ENCODE measurements around the gene SMTN. TPM values are rescaled to one million over a fixed set of nuclear protein-coding genes. Genes with fewer than 3 reads are reported as not detected.

Gene SMTN
- total RNA-seq, 1 experiment from 2014 or later, result 145 TPM

GRCh38 chr22:31105282-31105929, 24.3 kb downstream of the SMTN start:
- Histone ChIP-seq H3K9ac (ENCODE audit: low read length) (no peak overlapping the region), H3K4me3 (ENCODE audit: low read length) (no peak overlapping the region), H2AFZ (ENCODE audit: low read length) (no peak overlapping the region), H3K27me3 (ENCODE audit: low read length) (no peaks in the 10 kb centered on the region), H3K4me2 (ENCODE audit: low read length) (no peak overlapping the region), H3K9me2 (replicated peaks; ENCODE audit: low read length) (no peaks in the 10 kb centered on the region), H3K9me3 (ENCODE audit: low read length) (no peaks in the 10 kb centered on the region), H3K4me1 (ENCODE audit: insufficient read depth, low read length) (peaks cover 4% of the 10 kb centered on the region; the same call in 1 of the 2 replicates), H3F3A (ENCODE audit: low read length, unreplicated experiment) (no peaks in the 10 kb centered on the region), H3K79me2 (ENCODE audit: low read length) (no peaks in the 10 kb centered on the region), H3K27ac (ENCODE audit: low read length) (no peak overlapping the region), H3K36me3 (ENCODE audit: low read depth, low read length) (peaks cover 4% of the 10 kb centered on the region; the same call in 1 of the 2 replicates), H4K20me1 (ENCODE audit: low read length) (no peaks in the 10 kb centered on the region)
- no TSS peak for BruUV-seq (replicated peaks)
- ChIA-PET POLR2A (ENCODE audit: unreplicated experiment) (no interaction called here), CTCF (no interaction called here)
- ATAC-seq (no peak), DNase-seq (no peak)
- no peak for TF ChIP-seq CTCF (conservative IDR thresholded peaks at IDR 0.05; ENCODE audit: low read depth, low read length)
- no peak for TF ChIP-seq EZH2phosphoT487 (IDR thresholded peaks at IDR 0.05; ENCODE audit: borderline replicate concordance, low read length)
- no peak for TF ChIP-seq EZH2 (IDR thresholded peaks at IDR 0.05; ENCODE audit: low read length, unreplicated experiment)
- intact Hi-C loops (cut with micrococcal nuclease), result no loop called here

DNA sequence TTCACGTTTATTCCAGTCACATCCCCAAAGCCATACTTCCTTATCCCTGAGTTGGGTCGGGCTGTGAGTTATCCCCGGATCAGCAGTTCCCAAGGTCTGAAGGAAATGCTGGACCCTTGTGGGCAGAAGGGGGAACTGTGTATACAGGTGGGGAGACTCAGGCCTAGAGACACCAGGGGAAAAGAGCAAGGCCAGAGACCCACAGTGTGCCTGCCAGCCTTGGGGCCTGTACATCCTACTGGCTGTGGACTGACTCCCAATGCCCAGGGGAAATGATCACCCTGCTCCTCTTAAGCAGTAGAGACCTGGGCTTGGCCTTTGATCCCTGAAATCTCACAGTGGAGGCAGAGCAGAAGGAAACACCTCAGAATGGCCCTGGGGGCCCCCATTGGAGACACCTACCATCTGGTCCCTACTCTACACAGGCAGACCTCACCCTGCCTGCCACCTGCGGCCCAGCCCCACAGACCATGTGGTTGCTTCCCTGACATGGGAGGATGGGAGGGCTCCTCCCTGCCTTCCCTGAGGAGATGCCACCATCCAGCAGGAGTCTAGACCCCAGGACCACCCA, 25.0 kb downstream of the SMTN start:
- intact Hi-C loops (cut with micrococcal nuclease), result no loop called here

GRCh38 chr22:31106731-31107177, 25.6 kb downstream of the SMTN start:
- Histone ChIP-seq H3K4me1 (ENCODE audit: insufficient read depth, low read length) (peaks cover 4% of the 10 kb centered on the region; the same call in 1 of the 2 replicates), H3K27me3 (ENCODE audit: low read length) (no peaks in the 10 kb centered on the region), H2AFZ (ENCODE audit: low read length) (peak overlapping the region; percentile 79), H3K36me3 (ENCODE audit: low read depth, low read length) (peaks cover 4% of the 10 kb centered on the region; the same call in 1 of the 2 replicates), H3K27ac (ENCODE audit: low read length) (no peak overlapping the region), H3F3A (ENCODE audit: low read length, unreplicated experiment) (no peaks in the 10 kb centered on the region), H3K79me2 (ENCODE audit: low read length) (no peaks in the 10 kb centered on the region), H3K4me2 (ENCODE audit: low read length) (peak overlapping the region; percentile 84), H3K9ac (ENCODE audit: low read length) (peak overlapping the region; percentile 66), H4K20me1 (ENCODE audit: low read length) (no peaks in the 10 kb centered on the region), H3K9me2 (replicated peaks; ENCODE audit: low read length) (no peaks in the 10 kb centered on the region), H3K9me3 (ENCODE audit: low read length) (no peaks in the 10 kb centered on the region), H3K4me3 (ENCODE audit: low read length) (peak overlapping the region; percentile 74)
- ATAC-seq (no peak), DNase-seq (no peak)
- BruUV-seq (replicated peaks), result TSS peak; percentile 62
- intact Hi-C loops (cut with micrococcal nuclease), result loop anchor here (1.0 kb wide), 2 partner anchors 43 to 125 kb away; no protein-coding TSS in a partner anchor
- ChIA-PET POLR2A (ENCODE audit: unreplicated experiment) (interaction anchor here (0.9 kb wide), 1 partner anchor 138 kb away, joined by 4 read pairs; the partner anchor contains the start of genes MORC2 and TUG1), CTCF (interaction anchor here (1.0 kb wide), 1 partner anchor 42 kb away, joined by 16 read pairs; no protein-coding TSS in a partner anchor)
- TF ChIP-seq EZH2phosphoT487 (IDR thresholded peaks at IDR 0.05; ENCODE audit: borderline replicate concordance, low read length), result no peak
- TF ChIP-seq CTCF (conservative IDR thresholded peaks at IDR 0.05; ENCODE audit: low read depth, low read length), result no peak
- TF ChIP-seq EZH2 (IDR thresholded peaks at IDR 0.05; ENCODE audit: low read length, unreplicated experiment), result no peak

More for the DNA sequence above, 25.0 kb downstream of the SMTN start:
- Histone ChIP-seq H3K4me3 (ENCODE audit: low read length) (no peak overlapping the region), H2AFZ (ENCODE audit: low read length) (no peak overlapping the region), H3K4me1 (ENCODE audit: insufficient read depth, low read length) (peaks cover 4% of the 10 kb centered on the region; the same call in 1 of the 2 replicates), H4K20me1 (ENCODE audit: low read length) (no peaks in the 10 kb centered on the region), H3K9me3 (ENCODE audit: low read length) (no peaks in the 10 kb centered on the region), H3K36me3 (ENCODE audit: low read depth, low read length) (peaks cover 4% of the 10 kb centered on the region; the same call in 1 of the 2 replicates), H3K9ac (ENCODE audit: low read length) (no peak overlapping the region), H3K27me3 (ENCODE audit: low read length) (no peaks in the 10 kb centered on the region), H3K4me2 (ENCODE audit: low read length) (0 out of 2 replicates have a peak overlapping the region, but pooled peaks have one; percentile 84), H3K79me2 (ENCODE audit: low read length) (no peaks in the 10 kb centered on the region), H3K27ac (ENCODE audit: low read length) (no peak overlapping the region), H3F3A (ENCODE audit: low read length, unreplicated experiment) (no peaks in the 10 kb centered on the region), H3K9me2 (replicated peaks; ENCODE audit: low read length) (no peaks in the 10 kb centered on the region)
- no peak for ATAC-seq
- no peak for DNase-seq
- ChIA-PET CTCF (no interaction called here), POLR2A (ENCODE audit: unreplicated experiment) (no interaction called here)
- no peak for TF ChIP-seq EZH2phosphoT487 (IDR thresholded peaks at IDR 0.05; ENCODE audit: borderline replicate concordance, low read length)
- BruUV-seq (replicated peaks), result no TSS peak

All from PC-3 (cell line).